SW480 (cell line): ENCODE results near the gene PLCG2.
"Not testable (repeated sequence)": the region's sequence is repeated elsewhere in the genome, so short reads cannot be mapped to it uniquely, and the experiment has no call there.

Source experiments
- DNase-seq: peaks from one replicate; pipeline ENCODE4 v3.0.0-alpha.2; 2016; ENCODE audit warnings: low spot score

The PLCG2 gene

DNA sequence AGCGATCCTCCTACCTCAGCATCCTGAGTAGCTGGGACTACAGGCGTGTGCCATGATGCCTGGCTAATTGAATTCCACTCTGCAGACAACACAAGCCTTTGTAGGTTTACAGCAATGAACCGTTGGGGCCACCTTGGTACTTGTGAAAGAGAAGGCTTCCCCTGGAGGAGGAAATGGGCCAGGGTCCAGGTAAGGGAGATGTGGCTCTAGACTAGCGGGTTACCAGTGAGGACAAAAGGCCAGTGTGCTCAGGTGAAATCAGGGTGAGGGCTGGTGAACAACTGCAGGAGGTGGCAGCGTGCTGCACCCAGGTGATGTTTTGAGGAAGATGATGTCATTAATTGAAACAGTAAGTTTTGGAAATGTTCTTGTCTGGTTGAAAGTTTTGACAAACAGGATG is 225.5 kb downstream of the PLCG2 start:
- DNase-seq, result peak; percentile 9

DNA sequence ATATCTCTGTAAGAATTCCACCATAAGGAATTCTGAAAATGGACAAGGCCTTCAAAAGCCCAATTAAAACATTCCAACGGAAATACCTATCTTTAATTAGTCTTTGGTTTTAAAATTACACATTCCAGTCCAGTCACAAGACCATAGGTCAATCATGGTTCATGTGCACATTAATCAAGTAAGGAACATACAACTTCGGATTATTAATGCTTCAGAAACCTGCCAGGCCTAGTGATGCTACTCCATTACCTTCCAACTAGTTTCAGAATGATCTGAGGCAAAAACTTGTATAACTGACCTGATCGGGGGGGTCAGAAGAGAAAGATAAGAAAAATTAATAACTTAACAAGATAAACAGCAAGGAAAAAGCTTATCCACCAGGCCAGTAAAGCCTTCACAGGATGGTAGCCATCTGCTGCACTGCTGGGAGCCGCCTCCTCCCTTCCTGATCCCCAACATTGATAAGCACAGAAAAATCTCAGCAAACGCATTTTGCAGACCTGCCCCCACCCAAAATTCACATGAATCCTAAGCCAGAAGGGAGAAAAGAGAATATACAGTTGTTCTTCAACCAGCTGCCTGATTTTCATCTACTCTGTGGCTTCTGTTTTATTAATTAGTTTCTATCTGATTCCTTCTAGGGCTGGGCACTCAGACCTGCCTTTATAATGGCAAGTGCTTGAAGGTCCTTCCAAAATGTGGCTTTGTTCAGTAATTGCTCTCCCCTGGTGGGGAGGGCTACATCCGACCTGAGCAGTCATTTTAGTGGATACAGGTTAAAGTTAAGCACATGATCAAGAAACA is 226.1 kb downstream of the PLCG2 start:
- no peak for DNase-seq

DNA sequence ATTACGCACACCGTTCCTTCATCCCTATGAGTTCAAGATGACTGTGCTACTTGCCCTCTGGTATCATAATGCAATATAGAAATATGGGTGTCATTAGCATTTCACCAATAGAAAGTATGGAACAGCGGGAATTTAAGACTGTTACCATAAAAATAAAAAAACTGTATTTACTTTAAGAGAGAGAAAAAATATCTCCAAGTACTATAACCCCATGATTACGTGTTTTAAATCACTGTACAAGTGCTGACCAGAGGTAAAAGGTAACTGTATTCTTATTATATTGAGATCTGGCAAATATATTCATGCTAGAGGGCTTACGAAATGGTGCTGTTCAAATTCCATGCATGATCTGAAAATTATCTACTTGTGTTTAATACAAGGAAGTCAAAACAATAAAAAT is 226.9 kb downstream of the PLCG2 start:
- DNase-seq, result no peak

DNA sequence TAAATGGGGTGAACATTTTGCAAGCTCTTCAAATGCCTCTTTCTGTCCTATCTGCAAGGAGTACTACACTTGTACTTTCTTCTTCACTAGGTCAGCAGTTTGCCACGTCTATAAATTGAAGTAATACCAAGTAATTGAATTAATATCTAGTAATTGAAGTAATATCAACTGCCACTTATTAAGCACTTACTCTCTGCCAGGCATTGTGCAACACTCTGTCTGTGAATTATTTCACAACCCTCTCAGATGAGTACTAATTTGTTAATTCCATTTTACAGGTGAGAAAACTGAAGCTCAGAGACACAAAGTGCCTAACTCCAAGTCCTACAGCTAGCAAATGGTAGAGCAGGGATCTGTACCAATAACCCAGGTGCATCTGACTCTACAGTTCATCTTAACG is 228.1 kb downstream of the PLCG2 start:
- no peak for DNase-seq

DNA sequence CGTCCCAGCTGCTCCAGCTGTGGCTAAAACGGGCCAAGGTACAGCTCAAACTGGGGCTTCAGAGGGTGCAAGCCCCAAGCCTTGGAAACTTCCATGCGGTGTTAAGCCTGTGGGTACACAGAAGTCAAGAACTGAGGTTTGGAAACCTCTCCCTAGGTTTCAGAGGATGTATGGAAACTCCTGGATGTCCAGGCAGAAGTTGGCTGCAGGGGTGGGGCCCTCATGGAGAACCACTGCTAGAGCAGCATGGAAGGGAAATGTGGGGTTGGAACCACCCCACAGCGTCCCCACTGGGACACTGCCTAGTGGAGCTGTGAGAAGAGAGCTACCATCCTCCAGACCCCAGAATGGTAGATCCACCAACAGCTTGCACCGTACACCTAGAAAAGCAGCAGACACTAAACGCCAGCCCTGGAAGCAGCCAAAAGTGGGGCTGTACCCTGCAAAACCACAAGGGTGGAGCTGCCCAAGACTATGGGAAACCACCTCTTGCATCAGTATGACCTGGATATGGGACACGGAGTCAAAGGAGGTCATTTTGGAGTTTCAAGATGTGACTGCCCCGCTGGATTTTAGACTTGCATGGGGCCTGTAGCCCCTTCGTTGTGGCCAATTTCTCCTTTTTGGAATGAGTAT is 230.0 kb downstream of the PLCG2 start:
- DNase-seq, result no peak

DNA sequence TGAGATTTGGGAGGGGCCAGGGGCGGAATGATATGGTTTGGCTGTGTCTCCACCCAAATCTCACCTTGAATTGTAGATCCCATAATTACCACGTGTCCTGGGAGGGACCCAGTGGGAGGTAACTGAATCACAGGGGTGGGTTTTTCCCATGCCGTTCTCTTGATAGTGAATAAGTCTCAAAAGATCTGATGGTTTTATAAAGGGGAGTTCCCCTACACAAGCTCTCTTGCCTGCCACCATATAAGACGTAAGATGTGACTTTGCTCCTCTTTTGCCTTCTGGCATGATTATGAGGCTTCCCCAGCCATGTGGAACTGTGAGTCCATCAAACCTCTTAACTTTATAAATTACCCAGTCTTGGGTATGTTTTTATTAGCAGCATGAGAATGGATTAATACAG is 230.7 kb downstream of the PLCG2 start:
- not testable (repeated sequence) for DNase-seq

DNA sequence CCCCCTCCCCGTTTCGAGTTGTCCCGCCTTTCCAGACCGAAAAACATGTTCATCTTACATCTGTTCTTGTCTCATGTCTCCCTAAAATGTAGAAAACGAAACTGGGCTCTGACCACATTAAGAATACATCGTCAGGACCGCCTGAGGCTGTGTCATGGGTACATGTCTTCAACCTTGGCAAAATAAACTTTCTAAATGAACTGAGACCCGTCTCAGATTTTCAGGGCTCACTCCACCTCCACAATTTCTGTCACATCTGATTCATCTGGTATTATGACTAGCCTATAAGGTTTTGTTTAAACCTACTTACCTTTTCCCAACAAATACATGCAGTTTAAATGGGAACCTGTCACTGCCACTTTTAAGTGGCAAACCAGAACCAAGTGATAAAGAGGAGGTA is 231.6 kb downstream of the PLCG2 start:
- no peak for DNase-seq

DNA sequence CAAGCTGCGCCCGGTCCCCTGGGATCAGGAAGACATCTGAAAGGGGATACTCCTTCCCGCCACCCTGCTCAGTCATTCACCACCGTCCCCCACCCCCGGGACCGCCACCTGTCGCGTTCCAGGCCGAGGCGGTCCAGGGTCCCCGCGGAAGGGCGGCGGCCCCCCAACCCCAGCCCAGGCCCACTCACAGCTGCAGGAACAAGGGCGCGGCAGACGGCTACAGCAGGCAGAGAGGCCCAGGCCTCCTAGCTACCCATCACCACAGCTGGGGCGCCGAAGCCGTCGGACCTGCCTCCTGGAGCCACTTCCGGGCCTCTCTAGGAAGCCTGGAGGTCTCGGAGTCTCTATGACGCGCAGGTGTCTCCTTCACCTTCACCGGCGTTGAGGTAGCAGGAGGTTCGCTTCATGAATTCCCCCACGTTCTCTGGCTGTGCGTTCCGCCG is 232.1 kb downstream of the PLCG2 start, which contains the start of gene SDR42E1:
TSS of gene SDR42E1 (minus strand) at position 272 of the 443 bp plus-strand sequence. CDS start 10,612 bp downstream, outside the sequence.
- no peak for DNase-seq
